ENCODE results near the gene PNLIPRP2. TPM values are rescaled to one million over a fixed set of nuclear protein-coding genes. Genes with fewer than 3 reads are reported as not detected.

PNLIPRP2 gene
- total RNA-seq, 1 donor from 2014 or later, result not detected

- DNase-seq, result no peak
- Mint-ChIP-seq H3K4me1 (no peaks in the 10 kb centered on the region), H3K36me3 (ENCODE audit: low read depth) (no peaks in the 10 kb centered on the region), H3K9me3 (no peaks in the 10 kb centered on the region), H3K27ac (no peak overlapping the region), H3K27me3 (peaks cover 6% of the 10 kb centered on the region), H3K4me3 (no peak overlapping the region)
- intact Hi-C loops (cut with micrococcal nuclease), result no loop called here
Measured at GRCh38 chr10:116688741-116689495, 68.2 kb downstream of the PNLIPRP2 start.

- H3K4me1 Mint-ChIP-seq, result no peaks in the 10 kb centered on the region
- H3K9me3 Mint-ChIP-seq, result no peaks in the 10 kb centered on the region
- peaks cover 6% of the 10 kb centered on the region for H3K27me3 Mint-ChIP-seq
- no peak overlapping the region for H3K4me3 Mint-ChIP-seq
- no peaks in the 10 kb centered on the region for H3K36me3 Mint-ChIP-seq (ENCODE audit: low read depth)
- no peak for DNase-seq
- no peak overlapping the region for H3K27ac Mint-ChIP-seq
- intact Hi-C loops (cut with micrococcal nuclease), result no loop called here
Measured at GRCh38 chr10:116689744-116690143, 69.0 kb downstream of the PNLIPRP2 start.

DNA sequence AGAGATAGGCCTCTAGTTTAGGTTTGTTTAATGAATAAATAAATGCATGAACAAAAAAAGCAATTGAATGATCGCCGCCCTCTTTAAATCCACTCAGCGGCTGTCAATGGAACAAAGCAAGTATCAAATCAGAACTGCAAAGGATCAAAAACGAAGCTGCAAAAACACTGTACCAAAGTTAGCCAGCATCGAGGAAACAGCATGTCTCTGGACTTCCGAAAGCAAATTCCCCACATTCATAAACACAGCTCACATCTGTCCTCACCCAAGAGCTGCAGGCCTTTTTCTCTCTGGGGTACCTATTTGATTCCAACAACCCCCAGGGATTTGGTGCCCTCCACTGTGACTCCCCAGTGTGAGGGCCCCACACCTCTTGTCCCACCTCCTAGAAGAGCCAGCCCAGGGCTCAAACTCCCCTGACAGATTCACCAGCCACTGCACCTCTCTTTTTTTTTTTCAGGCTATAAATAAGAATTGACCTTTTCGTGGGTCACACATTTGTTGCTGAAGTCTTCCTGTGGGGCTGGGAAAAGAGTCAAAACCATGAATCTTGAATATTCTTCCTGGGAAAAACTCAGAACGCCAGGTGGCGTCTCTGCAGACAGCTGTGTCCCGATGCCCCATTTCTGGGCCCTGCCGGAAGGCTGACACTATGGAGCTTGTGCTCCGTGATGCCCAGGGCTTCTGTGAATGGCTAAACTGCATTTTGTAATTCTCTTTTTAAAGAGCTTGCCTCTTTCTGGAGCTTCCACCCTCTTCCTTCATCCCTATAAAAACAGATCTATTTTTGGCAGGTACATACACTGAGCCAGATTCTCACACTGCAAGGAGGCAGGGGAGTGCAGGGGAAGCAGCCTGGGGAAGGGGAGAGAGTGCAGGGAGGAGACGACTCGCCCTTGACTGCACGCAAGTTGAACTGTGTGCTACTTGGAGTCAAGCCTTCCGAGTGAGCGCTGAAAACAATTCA is 69.9 kb downstream of the PNLIPRP2 start:
- intact Hi-C loops (cut with micrococcal nuclease), result no loop called here

GRCh38 chr10:116691635-116692034 is 70.9 kb downstream of the PNLIPRP2 start:
- H3K36me3 Mint-ChIP-seq (ENCODE audit: low read depth), result no peaks in the 10 kb centered on the region
- H3K9me3 Mint-ChIP-seq, result no peaks in the 10 kb centered on the region
- intact Hi-C loops (cut with micrococcal nuclease), result no loop called here
- no peak for DNase-seq
- H3K4me3 Mint-ChIP-seq, result no peak overlapping the region
- no peaks in the 10 kb centered on the region for H3K4me1 Mint-ChIP-seq
- no peak overlapping the region for H3K27ac Mint-ChIP-seq
- H3K27me3 Mint-ChIP-seq, result peaks cover 6% of the 10 kb centered on the region

More for the DNA sequence above, 69.9 kb downstream of the PNLIPRP2 start:
- no peak for DNase-seq
- Mint-ChIP-seq H3K36me3 (ENCODE audit: low read depth) (no peaks in the 10 kb centered on the region), H3K27ac (no peak overlapping the region), H3K4me3 (no peak overlapping the region), H3K9me3 (no peaks in the 10 kb centered on the region), H3K27me3 (peaks cover 6% of the 10 kb centered on the region), H3K4me1 (no peaks in the 10 kb centered on the region)

DNA sequence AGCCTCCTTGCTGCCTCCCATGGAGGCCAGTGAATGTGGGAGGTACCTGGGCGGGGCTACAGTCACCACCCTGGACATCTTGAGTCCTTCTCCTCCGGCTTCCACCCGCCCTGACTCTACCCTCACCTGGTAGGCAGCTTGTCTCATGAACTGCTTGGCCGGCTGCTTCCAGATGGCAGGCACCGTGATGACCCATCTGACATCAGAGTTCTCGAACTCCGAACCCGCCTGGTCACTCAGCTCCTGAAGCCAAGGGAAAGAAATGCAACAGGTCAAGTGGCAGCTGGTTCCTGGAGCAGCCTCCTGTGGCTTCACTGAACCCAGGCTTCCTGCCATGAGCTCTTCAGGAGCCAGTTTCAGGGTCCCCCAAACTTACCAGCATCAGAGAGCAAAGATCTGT is 71.5 kb downstream of the PNLIPRP2 start:
- Mint-ChIP-seq H3K27ac (no peak overlapping the region), H3K36me3 (ENCODE audit: low read depth) (no peaks in the 10 kb centered on the region), H3K9me3 (no peaks in the 10 kb centered on the region), H3K4me3 (no peak overlapping the region), H3K27me3 (peaks cover 6% of the 10 kb centered on the region), H3K4me1 (no peaks in the 10 kb centered on the region)
- intact Hi-C loops (cut with micrococcal nuclease), result no loop called here
- no peak for DNase-seq

DNA sequence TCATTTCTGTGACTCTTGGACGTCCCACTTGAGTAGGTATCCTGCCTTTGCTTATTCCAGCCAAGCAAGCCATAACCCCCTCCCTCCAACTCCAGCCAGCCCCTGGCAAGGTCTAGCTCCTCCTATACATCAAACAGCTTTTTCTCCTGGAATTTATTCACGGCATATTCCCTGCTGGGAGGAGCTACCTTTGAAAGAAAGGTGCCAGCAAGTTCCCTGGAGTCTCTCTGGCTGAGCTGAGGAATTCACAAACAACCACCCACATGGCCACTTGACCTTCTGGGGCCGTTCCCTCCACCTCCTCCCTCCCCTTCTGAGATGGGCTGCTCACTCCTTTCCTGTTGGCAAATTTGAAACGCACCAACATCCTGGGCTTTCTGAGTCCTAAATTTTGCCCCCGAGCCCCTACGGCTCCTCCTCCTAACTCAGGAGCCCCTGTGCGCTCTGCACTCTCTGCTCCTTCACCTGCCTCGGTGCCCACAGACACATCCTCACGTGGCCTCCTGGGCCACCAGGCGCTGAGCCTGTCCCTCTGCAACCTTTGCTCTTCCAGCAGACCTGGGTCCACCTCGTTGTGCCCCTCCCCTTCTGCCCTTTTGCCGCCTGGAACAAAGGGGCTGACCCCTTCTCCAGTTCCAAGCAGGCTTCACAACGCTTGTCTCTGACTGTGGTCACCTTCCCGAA is 73.6 kb downstream of the PNLIPRP2 start:
- peaks cover under 1% of the 10 kb centered on the region for H3K27me3 Mint-ChIP-seq
- H3K36me3 Mint-ChIP-seq (ENCODE audit: low read depth), result no peaks in the 10 kb centered on the region
- DNase-seq, result no peak
- no peak overlapping the region for H3K4me3 Mint-ChIP-seq
- no peaks in the 10 kb centered on the region for H3K4me1 Mint-ChIP-seq
- no peak overlapping the region for H3K27ac Mint-ChIP-seq
- intact Hi-C loops (cut with micrococcal nuclease), result no loop called here
- no peaks in the 10 kb centered on the region for H3K9me3 Mint-ChIP-seq

Other genes starting within 250 kb of the PNLIPRP2 start
- not detected in 2 replicates for gene PNLIPRP3, start 193.1 kb upstream of the PNLIPRP2 start, total RNA-seq
- gene PNLIP, start 75.0 kb upstream of the PNLIPRP2 start, total RNA-seq, result not detected in 2 replicates
- not detected in 2 replicates for gene PNLIPRP1, start 30.0 kb upstream of the PNLIPRP2 start, total RNA-seq
- gene HSPA12A, start 121.6 kb downstream of the PNLIPRP2 start, total RNA-seq, result 0.05 TPM in 1 of 2 replicates, not detected in the other
- not detected in 2 replicates for gene ENO4, start 228.5 kb downstream of the PNLIPRP2 start, total RNA-seq